GM19035 (cell line): ENCODE results near the gene OR4D6.

Experiments
- ATAC-seq: cut with Tn5 transposase; IDR thresholded peaks from one replicate; pipeline ENCODE4 v1.9.1; 2021; ENCODE audit not compliant: unreplicated experiment

OR4D6 gene

DNA sequence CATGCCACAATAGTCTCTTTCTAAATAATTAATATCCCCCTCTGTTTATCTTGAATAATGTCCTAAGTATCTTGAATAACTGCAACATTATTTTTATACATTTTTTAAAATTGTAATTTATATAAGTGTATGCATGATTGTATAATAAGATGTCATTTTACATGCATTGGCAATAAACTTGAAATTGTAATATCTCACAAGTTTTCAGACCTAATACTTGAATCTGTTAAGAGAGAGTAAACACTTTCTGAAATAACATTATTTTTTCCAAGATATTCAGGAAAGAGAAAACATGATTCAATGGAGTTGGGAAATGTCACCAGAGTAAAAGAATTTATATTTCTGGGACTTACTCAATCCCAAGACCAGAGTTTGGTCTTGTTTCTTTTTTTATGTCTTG, 46.5 kb downstream of the OR4D6 start, which contains the start of gene OR4D11:
Gene OR4D11 (plus strand): TSS at position 301 of the 400 bp plus-strand sequence. CDS start 0 bp downstream, at position 301.
- ATAC-seq = no peak
